Measurements from ENCODE around the gene ID3. TPM values are rescaled to one million over a fixed set of nuclear protein-coding genes. Genes with fewer than 3 reads are reported as not detected.

Gene ID3
- total RNA-seq, 1 experiment from 2014 or later, result 1.3 TPM

- DNase-seq (ENCODE audit: low spot score), result no peak
These were observed 7.0 kb upstream of the ID3 start for GRCh38 chr1:23566304-23566703.

GRCh38 chr1:23565776-23566175 is 6.5 kb upstream of the ID3 start:
- no peak for DNase-seq (ENCODE audit: low spot score)

- no peak for DNase-seq (ENCODE audit: low spot score)
These were observed 5.3 kb upstream of the ID3 start for GRCh38 chr1:23564529-23565122.

- DNase-seq (ENCODE audit: low spot score), result no peak
These were observed 4.6 kb upstream of the ID3 start for GRCh38 chr1:23563755-23564374.

GRCh38 chr1:23563003-23563402 is 3.7 kb upstream of the ID3 start:
- no peak for DNase-seq (ENCODE audit: low spot score)

- DNase-seq (ENCODE audit: low spot score), result peak; percentile 87
These were observed 3.0 kb upstream of the ID3 start for GRCh38 chr1:23562137-23562876.

- DNase-seq (ENCODE audit: low spot score), result no peak
These were observed 2.5 kb upstream of the ID3 start for GRCh38 chr1:23561813-23562100.

- DNase-seq (ENCODE audit: low spot score), result no peak
These were observed 1.9 kb upstream of the ID3 start for GRCh38 chr1:23561076-23561812.

GRCh38 chr1:23559985-23560741 is 862 bp upstream of the ID3 start:
- no peak for DNase-seq (ENCODE audit: low spot score)

GRCh38 chr1:23558872-23559135 is 497 bp downstream of the ID3 start:
- DNase-seq (ENCODE audit: low spot score), result peak; percentile 22

- peak; percentile 16 for DNase-seq (ENCODE audit: low spot score)
These were observed 995 bp downstream of the ID3 start for GRCh38 chr1:23558140-23558871.

GRCh38 chr1:23557471-23558124 is 1.7 kb downstream of the ID3 start:
- no peak for DNase-seq (ENCODE audit: low spot score)

- no peak for DNase-seq (ENCODE audit: low spot score)
These were observed 2.4 kb downstream of the ID3 start for GRCh38 chr1:23556635-23557470.

- no peak for DNase-seq (ENCODE audit: low spot score)
These were observed 3.2 kb downstream of the ID3 start for GRCh38 chr1:23555986-23556634.

- no peak for DNase-seq (ENCODE audit: low spot score)
These were observed 3.9 kb downstream of the ID3 start for GRCh38 chr1:23555270-23555985.

GRCh38 chr1:23554481-23555269 is 4.6 kb downstream of the ID3 start:
- peak; percentile 85 for DNase-seq (ENCODE audit: low spot score)

GRCh38 chr1:23554127-23554480 is 5.2 kb downstream of the ID3 start:
- no peak for DNase-seq (ENCODE audit: low spot score)
